IMR-90 (cell line): ENCODE results near the gene ZNF236. TPM values are rescaled to one million over a fixed set of nuclear protein-coding genes. Genes with fewer than 3 reads are reported as not detected.

Experiments used
- ATAC-seq: fragments of 200-7000 bp; cut with Tn5 transposase; 2 replicates; pipeline ENCODE4 v1.9.1; 2020; ENCODE audit warnings: low read depth, mild to moderate bottlenecking, moderate library complexity
- BruUV-seq: library from RNA; stranded (reverse); fragments of 400-500 nt; replicated peaks from 2 replicates; lab custom pipeline; 2021; lab: Mats Ljungman, UMichigan
- CTCF ChIA-PET: fragments of 300-600 bp; formaldehyde crosslinking; extraction: SDS; loops from one replicate; lab custom pipeline; 2021; ENCODE audit warnings: antibody characterized with exemption; lab: Yijun Ruan, JAX
- POLR2A ChIA-PET: fragments of 300-600 bp; sonication (Branson Sonifier 250); formaldehyde crosslinking; loops from one replicate; lab custom pipeline; 2022; ENCODE audit warnings: antibody characterized with exemption; ENCODE audit not compliant: unreplicated experiment; lab: Charles Lee
- DNase-seq: peaks from one replicate; pipeline ENCODE4 v3.0.0; 2013
- H2AFZ ChIP-seq: replicated peaks from 2 replicates; pipeline ENCODE3; 2013; ENCODE audit warnings: low read length, mild to moderate bottlenecking; ENCODE audit not compliant: poor library complexity
- H2AK5ac ChIP-seq: 2 replicates; pipeline ENCODE4 v1.6.1; 2013; ENCODE audit warnings: low read depth, low read length, inconsistent platforms
- H2AK9ac ChIP-seq: replicated peaks from 2 replicates; pipeline ENCODE3; 2013; ENCODE audit warnings: mild to moderate bottlenecking, low read depth, low read length, moderate library complexity; ENCODE audit not compliant: poor library complexity
- H2BK120ac ChIP-seq: 2 replicates; pipeline ENCODE4 v1.6.1; 2013; ENCODE audit warnings: low read depth, low read length, inconsistent platforms
- H2BK15ac ChIP-seq: 3 replicates; pipeline ENCODE4 v1.6.1; 2013; ENCODE audit warnings: low read depth, low read length, inconsistent platforms
- H2BK20ac ChIP-seq: 2 replicates; pipeline ENCODE4 v1.6.1; 2013; ENCODE audit warnings: low read depth, mild to moderate bottlenecking, inconsistent platforms, low read length, moderate library complexity
- H2BK5ac ChIP-seq: 2 replicates; pipeline ENCODE4 v1.6.1; 2013; ENCODE audit warnings: mild to moderate bottlenecking, low read depth, low read length, inconsistent platforms; ENCODE audit not compliant: poor library complexity, severe bottlenecking
- H3K14ac ChIP-seq: replicated peaks from 2 replicates; pipeline ENCODE4 v1.6.1; 2013; ENCODE audit warnings: low read depth, low read length, inconsistent platforms
- H3K18ac ChIP-seq: 2 replicates; pipeline ENCODE4 v1.6.1; 2013; ENCODE audit warnings: low read depth, low read length, control low read depth
- H3K23ac ChIP-seq: 2 replicates; pipeline ENCODE4 v1.6.1; 2013; ENCODE audit warnings: low read depth, low read length, inconsistent platforms
- H3K27ac ChIP-seq: 2 replicates; pipeline ENCODE4 v1.5.1; 2013; ENCODE audit warnings: mild to moderate bottlenecking, control low read depth, low read length; ENCODE audit not compliant: insufficient read depth
- H3K27me3 ChIP-seq: 2 replicates; pipeline ENCODE4 v1.6.1; 2013; ENCODE audit warnings: low read length; ENCODE audit not compliant: control insufficient read depth, insufficient read depth
- H3K36me3 ChIP-seq: 2 replicates; pipeline ENCODE4 v1.6.1; 2013; ENCODE audit warnings: low read length, mixed read lengths; ENCODE audit not compliant: control insufficient read depth, insufficient read depth
- H3K4ac ChIP-seq: 2 replicates; pipeline ENCODE4 v1.6.1; 2013; ENCODE audit warnings: low read depth, low read length, inconsistent platforms
- H3K4me1 ChIP-seq: 2 replicates; pipeline ENCODE4 v1.6.1; 2013; ENCODE audit warnings: low read length, mixed read lengths; ENCODE audit not compliant: control insufficient read depth, insufficient read depth
- H3K4me2 ChIP-seq: 2 replicates; pipeline ENCODE4 v1.6.1; 2013; ENCODE audit warnings: low read depth, mild to moderate bottlenecking, control low read depth, low read length, moderate library complexity
- H3K4me3 ChIP-seq: 2 replicates; pipeline ENCODE4 v1.5.1; 2013; ENCODE audit warnings: low read depth, mild to moderate bottlenecking, control low read depth, low read length, moderate library complexity; ENCODE audit not compliant: insufficient read depth
- H3K56ac ChIP-seq: 2 replicates; pipeline ENCODE4 v1.6.1; 2013; ENCODE audit warnings: low read length, inconsistent platforms; ENCODE audit not compliant: insufficient read depth; ENCODE audit errors: extremely low read depth
- H3K79me1 ChIP-seq, 2 experiments: 2 replicates each; pipeline ENCODE4 v1.6.1; 2013; ENCODE audit warnings: low read length in 2 of 2, inconsistent platforms in 1 of 2, low read depth in 1 of 2
- H3K9ac ChIP-seq: 2 replicates; pipeline ENCODE4 v1.6.1; 2013; ENCODE audit warnings: low read depth, low read length, control low read depth
- H3K9me1 ChIP-seq: 2 replicates; pipeline ENCODE4 v1.6.1; 2013; ENCODE audit warnings: low read length, inconsistent platforms; ENCODE audit not compliant: insufficient read depth
- H3K9me3 ChIP-seq: 2 replicates; pipeline ENCODE4 v1.6.1; 2013; ENCODE audit warnings: low read length; ENCODE audit not compliant: control insufficient read depth, insufficient read depth
- H4K20me1 ChIP-seq: 2 replicates; pipeline ENCODE4 v1.6.1; 2013; ENCODE audit warnings: low read length, inconsistent platforms; ENCODE audit not compliant: insufficient read depth
- H4K5ac ChIP-seq: 2 replicates; pipeline ENCODE4 v1.6.1; 2013; ENCODE audit warnings: mild to moderate bottlenecking, low read depth, low read length, control low read depth
- H4K8ac ChIP-seq, 2 experiments: 2 replicates each; pipeline ENCODE4 v1.6.1; 2013; ENCODE audit warnings: low read depth in 2 of 2, low read length in 2 of 2, control low read depth in 1 of 2, inconsistent platforms in 1 of 2
- H4K91ac ChIP-seq: 2 replicates; pipeline ENCODE4 v1.6.1; 2013; ENCODE audit warnings: low read depth, low read length, inconsistent platforms; ENCODE audit not compliant: insufficient read depth
- BHLHE40 ChIP-seq: fragments of 150-350 bp; IDR thresholded peaks from 2 replicates; pipeline ENCODE4 v1.6.1; 2016; ENCODE audit warnings: mild to moderate bottlenecking, low read depth, low read length
- CEBPB ChIP-seq: IDR thresholded peaks from 2 replicates; pipeline ENCODE4 v1.6.1; 2012; ENCODE audit warnings: low read depth, low read length, improper control_type of control experiment
- CHD1 ChIP-seq: IDR thresholded peaks from 2 replicates; pipeline ENCODE4 v1.6.1; 2012; ENCODE audit warnings: low read depth, low read length, improper control_type of control experiment
- FOS ChIP-seq: fragments of 150-350 bp; IDR thresholded peaks from 2 replicates; pipeline ENCODE4 v1.6.1; 2016; ENCODE audit warnings: low read depth, low read length
- MAFK ChIP-seq: IDR thresholded peaks from 2 replicates; pipeline ENCODE4 v1.6.1; 2012; ENCODE audit warnings: low read depth, low read length, improper control_type of control experiment
- MAZ ChIP-seq: IDR thresholded peaks from 2 replicates; pipeline ENCODE4 v1.6.1; 2012; ENCODE audit warnings: low read depth, mild to moderate bottlenecking, low read length, improper control_type of control experiment, moderate library complexity, borderline replicate concordance
- MXI1 ChIP-seq: IDR thresholded peaks from 2 replicates; pipeline ENCODE4 v1.6.1; 2012; ENCODE audit warnings: low read depth, mild to moderate bottlenecking, low read length, moderate library complexity, borderline replicate concordance
- NFE2L2 ChIP-seq: fragments of 150-350 bp; IDR thresholded peaks from 2 replicates; pipeline ENCODE4 v1.6.1; 2016; ENCODE audit warnings: low read depth, mild to moderate bottlenecking, low read length
- POLR2A ChIP-seq: IDR thresholded peaks from 2 replicates; pipeline ENCODE4 v1.6.1; 2012; ENCODE audit warnings: mild to moderate bottlenecking, low read depth, low read length
- RAD21 ChIP-seq: IDR thresholded peaks from 2 replicates; pipeline ENCODE4 v1.6.1; 2012; ENCODE audit warnings: low read length, improper control_type of control experiment
- RCOR1 ChIP-seq: IDR thresholded peaks from 2 replicates; pipeline ENCODE4 v1.6.1; 2012; ENCODE audit warnings: mild to moderate bottlenecking, low read length, improper control_type of control experiment; ENCODE audit not compliant: insufficient replicate concordance
- SMC3 ChIP-seq: fragments of 150-350 bp; IDR thresholded peaks from 2 replicates; pipeline ENCODE4 v1.6.1; 2016; ENCODE audit warnings: low read depth, mild to moderate bottlenecking, antibody characterized with exemption, low read length, moderate library complexity
- WGBS, 2 experiments: methylation state at CpG; one replicate each; pipeline versions ENCODE4 v1.1.5 to v1.1.7; 2013; ENCODE audit warnings: missing lambda C conversion rate in 2 of 2; ENCODE audit not compliant: insufficient read length in 1 of 2; ENCODE audit errors: extremely low coverage in 2 of 2; 5-methylcytosine and 5-hydroxymethylcytosine counted together
- dilution Hi-C: fragments of 300-500 bp; cut with HindIII; formaldehyde crosslinking; loops from one replicate; pipeline ENCODE4 v1.14.3; 2018; ENCODE audit warnings: low sequenced_read_pairs; ENCODE audit not compliant: unreplicated experiment
- in situ Hi-C: fragments of 300-500 bp; cut with MboI; formaldehyde crosslinking; loops from 3 replicates; pipeline ENCODE4 v1.14.3; 2019; ENCODE audit warnings: low sequenced_read_pairs, inconsistent platforms, mixed read lengths
- intact Hi-C: fragments of 100-400 bp; cut with micrococcal nuclease; formaldehyde crosslinking; loops from 2 replicates; pipeline ENCODE4 v1.10.0; 2022
- polyA plus RNA-seq, 3 experiments: library from polyadenylated mRNA; depleted of rRNA; stranded (reverse); fragments of >200 nt; gene quantifications; 2 replicates each; pipeline ENCODE4 v1.2.3, GENCODE V29; 2012; ENCODE audit warnings: low replicate concordance in 1 of 3
- total RNA-seq: library from RNA; depleted of rRNA; stranded (reverse); fragments of >200 nt; gene quantifications from 2 replicates; pipeline ENCODE4 v1.2.3, GENCODE V29; 2012
- TF ChIP-seq, protein P1 (sequence below): fragments of 150-350 bp; IDR thresholded peaks from 2 replicates; pipeline ENCODE4 v1.6.1; 2016; ENCODE audit warnings: low read depth, mild to moderate bottlenecking, low read length, moderate library complexity, borderline replicate concordance
- TF ChIP-seq, protein P2 (sequence below): conservative IDR thresholded peaks from 2 replicates; pipeline ENCODE4 v1.5.1; 2012; ENCODE audit warnings: mild to moderate bottlenecking, low read depth, low read length, improper control_type of control experiment

Gene ZNF236
- total and polyA plus RNA-seq, 2 of the 4 experiments (the other 2 are of a cell fraction), result 3.6 to 9.7 TPM

DNA sequence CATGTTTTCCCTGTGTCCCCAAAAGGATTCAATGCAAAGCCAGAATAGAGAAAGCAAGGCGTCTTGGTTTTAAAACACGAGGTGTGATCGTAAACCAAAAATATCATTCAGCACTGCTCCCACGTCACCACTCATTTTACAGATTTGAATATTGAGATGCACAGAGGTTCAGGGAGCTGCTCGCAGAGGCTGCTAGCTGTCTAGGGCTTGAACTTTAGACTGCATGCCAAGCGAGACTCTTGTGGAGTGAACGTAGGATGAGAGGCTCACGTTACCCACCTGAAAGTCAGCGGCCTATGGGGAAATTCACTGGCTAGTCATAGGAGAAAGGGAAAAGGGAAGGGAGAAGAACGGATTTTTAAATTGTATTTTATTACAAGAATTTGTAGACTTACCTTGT is 180.1 kb downstream of the ZNF236 start:
- Histone ChIP-seq H3K4me2 (no peak overlapping the region), H2BK20ac (no peak overlapping the region), H3K4ac (no peak overlapping the region), H3K18ac (no peak overlapping the region), H3K56ac (no peak overlapping the region), H2BK15ac (no peak overlapping the region), H4K5ac (no peak overlapping the region), H2AK9ac (no peak overlapping the region), H2BK120ac (no peak overlapping the region), H3K4me3 (no peak overlapping the region), H3K9me1 (no peaks in the 10 kb centered on the region), H3K9ac (no peak overlapping the region), H3K79me1 (no peaks in the 10 kb centered on the region), H3K23ac (no peak overlapping the region), H4K20me1 (no peaks in the 10 kb centered on the region), H3K27ac (no peak overlapping the region), H2BK5ac (no peak overlapping the region), H4K91ac (no peak overlapping the region), H3K36me3 (no peaks in the 10 kb centered on the region), H2AFZ (no peak overlapping the region), H3K4me1 (peaks cover 2% of the 10 kb centered on the region; the same call in 1 of the 2 replicates), H2AK5ac (no peak overlapping the region), H3K14ac (no peak overlapping the region), H4K8ac (no peak overlapping the region), H3K9me3 (no peaks in the 10 kb centered on the region), H3K27me3 (peaks cover 5% of the 10 kb centered on the region)
- CTCF ChIA-PET, result interaction anchor here (0.8 kb wide), 1 partner anchor 526 kb away, joined by 3 read pairs; no protein-coding TSS in a partner anchor
- TF ChIP-seq FOS (no peak), RCOR1 (no peak), POLR2A (no peak), SMC3 (no peak), MXI1 (no peak), BHLHE40 (no peak), NFE2L2 (no peak), MAZ (no peak), RAD21 (no peak), CHD1 (no peak), CEBPB (no peak), MAFK (no peak)
- TF ChIP-seq, protein P1, sequence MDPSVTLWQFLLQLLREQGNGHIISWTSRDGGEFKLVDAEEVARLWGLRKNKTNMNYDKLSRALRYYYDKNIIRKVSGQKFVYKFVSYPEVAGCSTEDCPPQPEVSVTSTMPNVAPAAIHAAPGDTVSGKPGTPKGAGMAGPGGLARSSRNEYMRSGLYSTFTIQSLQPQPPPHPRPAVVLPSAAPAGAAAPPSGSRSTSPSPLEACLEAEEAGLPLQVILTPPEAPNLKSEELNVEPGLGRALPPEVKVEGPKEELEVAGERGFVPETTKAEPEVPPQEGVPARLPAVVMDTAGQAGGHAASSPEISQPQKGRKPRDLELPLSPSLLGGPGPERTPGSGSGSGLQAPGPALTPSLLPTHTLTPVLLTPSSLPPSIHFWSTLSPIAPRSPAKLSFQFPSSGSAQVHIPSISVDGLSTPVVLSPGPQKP, result no peak
- TF ChIP-seq, protein P2, sequence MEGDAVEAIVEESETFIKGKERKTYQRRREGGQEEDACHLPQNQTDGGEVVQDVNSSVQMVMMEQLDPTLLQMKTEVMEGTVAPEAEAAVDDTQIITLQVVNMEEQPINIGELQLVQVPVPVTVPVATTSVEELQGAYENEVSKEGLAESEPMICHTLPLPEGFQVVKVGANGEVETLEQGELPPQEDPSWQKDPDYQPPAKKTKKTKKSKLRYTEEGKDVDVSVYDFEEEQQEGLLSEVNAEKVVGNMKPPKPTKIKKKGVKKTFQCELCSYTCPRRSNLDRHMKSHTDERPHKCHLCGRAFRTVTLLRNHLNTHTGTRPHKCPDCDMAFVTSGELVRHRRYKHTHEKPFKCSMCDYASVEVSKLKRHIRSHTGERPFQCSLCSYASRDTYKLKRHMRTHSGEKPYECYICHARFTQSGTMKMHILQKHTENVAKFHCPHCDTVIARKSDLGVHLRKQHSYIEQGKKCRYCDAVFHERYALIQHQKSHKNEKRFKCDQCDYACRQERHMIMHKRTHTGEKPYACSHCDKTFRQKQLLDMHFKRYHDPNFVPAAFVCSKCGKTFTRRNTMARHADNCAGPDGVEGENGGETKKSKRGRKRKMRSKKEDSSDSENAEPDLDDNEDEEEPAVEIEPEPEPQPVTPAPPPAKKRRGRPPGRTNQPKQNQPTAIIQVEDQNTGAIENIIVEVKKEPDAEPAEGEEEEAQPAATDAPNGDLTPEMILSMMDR, result no peak
- no TSS peak for BruUV-seq
- in situ Hi-C loops, result loop anchor here (5.0 kb wide), 1 partner anchor 205 kb away; no protein-coding TSS in a partner anchor
- POLR2A ChIA-PET, result no interaction called here
- 88% methylated on average over 4 of the region's 10 CpGs; no CpG with 5 or more reads in 1 of the 2 experiments for WGBS, 2 experiments
- intact Hi-C loops, result no loop called here
- dilution Hi-C loops, result no loop called here
- ATAC-seq (no peak), DNase-seq (no peak)
